HepG2 (cell line): ENCODE data around the gene ABTB2. TPM values are rescaled to one million over a fixed set of nuclear protein-coding genes. Genes with fewer than 3 reads are reported as not detected.

ENCODE experiments used
- BCL6 ChIP-seq: IDR thresholded peaks from 2 replicates; pipeline ENCODE4 v1.6.1; 2016; ENCODE audit warnings: missing genetic modification reagents, missing compliant biosample characterization
- HMGXB4 ChIP-seq, 2 experiments: sonication (generic) in 1 of 2; formaldehyde crosslinking in 1 of 2; IDR thresholded peaks; 2 replicates each; pipeline versions ENCODE4 v1.4.0 to v1.6.1; 2018 to 2020; ENCODE audit warnings: missing genetic modification reagents in 2 of 2, borderline replicate concordance in 1 of 2, low read depth in 1 of 2, mild to moderate bottlenecking in 1 of 2, missing biosample characterization in 1 of 2
- JUN ChIP-seq: sonication (generic); formaldehyde crosslinking; IDR thresholded peaks from 2 replicates; pipeline ENCODE4 v1.4.0; 2020; ENCODE audit warnings: mild to moderate bottlenecking, missing genetic modification reagents
- MATR3 ChIP-seq: sonication (generic); formaldehyde crosslinking; IDR thresholded peaks from 2 replicates; pipeline ENCODE4 v1.4.0; 2020; ENCODE audit warnings: missing genetic modification reagents
- NFRKB ChIP-seq: fragments of 450-650 bp; IDR thresholded peaks from 2 replicates; pipeline ENCODE4 v1.6.1; 2017
- NFYB ChIP-seq: sonication (generic); formaldehyde crosslinking; IDR thresholded peaks from 2 replicates; pipeline ENCODE4 v1.4.0; 2020; ENCODE audit warnings: missing genetic modification reagents
- NR1H2 ChIP-seq: sonication (generic); formaldehyde crosslinking; IDR thresholded peaks from 2 replicates; pipeline ENCODE4 v1.8.1; 2022; ENCODE audit warnings: low read depth, missing genetic modification reagents, borderline replicate concordance
- PAWR ChIP-seq: sonication (generic); formaldehyde crosslinking; IDR thresholded peaks from 2 replicates; pipeline ENCODE4 v1.4.0; 2020; ENCODE audit warnings: missing genetic modification reagents, mild to moderate bottlenecking, borderline replicate concordance
- REL ChIP-seq: sonication (generic); formaldehyde crosslinking; conservative IDR thresholded peaks from 2 replicates; pipeline ENCODE4 v1.8.0; 2022; ENCODE audit warnings: mild to moderate bottlenecking, missing genetic modification reagents, moderate library complexity
- REPIN1 ChIP-seq: sonication (generic); formaldehyde crosslinking; IDR thresholded peaks from 2 replicates; pipeline ENCODE4 v1.8.0; 2022; ENCODE audit warnings: missing genetic modification reagents, low read depth, mild to moderate bottlenecking, borderline replicate concordance
- RFXANK ChIP-seq: IDR thresholded peaks from 2 replicates; pipeline ENCODE4 v1.6.1; 2016
- SNAPC2 ChIP-seq: sonication (generic); formaldehyde crosslinking; IDR thresholded peaks from 2 replicates; pipeline ENCODE4 v1.8.1; 2022; ENCODE audit warnings: mild to moderate bottlenecking, missing genetic modification reagents
- TAF15 ChIP-seq: fragments of 200-400 bp; formaldehyde crosslinking; IDR thresholded peaks from one replicate; pipeline ENCODE4 v1.6.1; 2018; ENCODE audit warnings: mild to moderate bottlenecking, low read depth, low read length; ENCODE audit not compliant: poor library complexity, severe bottlenecking
- TRAFD1 ChIP-seq: sonication (generic); formaldehyde crosslinking; IDR thresholded peaks from 2 replicates; pipeline ENCODE4 v1.5.1; 2020; ENCODE audit warnings: missing genetic modification reagents, mild to moderate bottlenecking, borderline replicate concordance
- TSC22D2 ChIP-seq: sonication (generic); formaldehyde crosslinking; IDR thresholded peaks from 2 replicates; pipeline ENCODE4 v1.5.1; 2020; ENCODE audit warnings: missing genetic modification reagents, mild to moderate bottlenecking, borderline replicate concordance
- ZBTB2 ChIP-seq: sonication (generic); formaldehyde crosslinking; IDR thresholded peaks from 2 replicates; pipeline ENCODE4 v1.8.0; 2022; ENCODE audit warnings: low read depth, missing genetic modification reagents
- ZNF564 ChIP-seq: sonication (generic); formaldehyde crosslinking; IDR thresholded peaks from 2 replicates; pipeline ENCODE4 v1.8.1; 2023; ENCODE audit warnings: mild to moderate bottlenecking, missing genetic modification reagents
- ZNF691 ChIP-seq: sonication (generic); formaldehyde crosslinking; IDR thresholded peaks from 2 replicates; pipeline ENCODE4 v1.4.0; 2020; ENCODE audit warnings: missing genetic modification reagents, low read depth, mild to moderate bottlenecking, borderline replicate concordance
- ZNF777 ChIP-seq: sonication (generic); formaldehyde crosslinking; IDR thresholded peaks from 2 replicates; pipeline ENCODE4 v1.4.0; 2020; ENCODE audit warnings: missing genetic modification reagents
- polyA plus RNA-seq, 8 experiments: library from polyadenylated mRNA; depleted of rRNA in 3 of 8; stranded (reverse) in 7 of 8; unstranded in 1 of 8; fragments of >200 nt; fragmentation: Illumina TruSeq in 4 of 8; extraction: Trizol in 4 of 8; gene quantifications; 2 replicates each; pipeline versions ENCODE4 v1.2.1 to v1.2.3, GENCODE V29; 2011 to 2016; ENCODE audit warnings: low read depth in 4 of 8, missing spikeins in 1 of 8, mixed read lengths in 1 of 8; ENCODE audit not compliant: insufficient read depth in 1 of 8
- total RNA-seq, 5 experiments: library from RNA; depleted of rRNA; stranded (reverse); fragments of >200 nt; fragmentation: Illumina TruSeq; extraction: Trizol; gene quantifications; 2 replicates each; pipeline ENCODE4 v1.2.3, GENCODE V29; 2016; ENCODE audit warnings: low read depth in 1 of 5
- TF ChIP-seq, protein P1 (sequence below): sonication (generic); formaldehyde crosslinking; IDR thresholded peaks from 2 replicates; pipeline ENCODE4 v1.8.0; 2022; ENCODE audit warnings: mild to moderate bottlenecking, missing genetic modification reagents, borderline replicate concordance
- TF ChIP-seq, protein P2 (sequence below): sonication (generic); formaldehyde crosslinking; IDR thresholded peaks from 2 replicates; pipeline ENCODE4 v1.4.0; 2020; ENCODE audit warnings: missing genetic modification reagents

The ABTB2 gene
- total and polyA plus RNA-seq, 2 of the 13 experiments (the other 11 are each of a cell fraction or from before 2014, with no cell fraction given), result 5.1 to 15.4 TPM

DNA sequence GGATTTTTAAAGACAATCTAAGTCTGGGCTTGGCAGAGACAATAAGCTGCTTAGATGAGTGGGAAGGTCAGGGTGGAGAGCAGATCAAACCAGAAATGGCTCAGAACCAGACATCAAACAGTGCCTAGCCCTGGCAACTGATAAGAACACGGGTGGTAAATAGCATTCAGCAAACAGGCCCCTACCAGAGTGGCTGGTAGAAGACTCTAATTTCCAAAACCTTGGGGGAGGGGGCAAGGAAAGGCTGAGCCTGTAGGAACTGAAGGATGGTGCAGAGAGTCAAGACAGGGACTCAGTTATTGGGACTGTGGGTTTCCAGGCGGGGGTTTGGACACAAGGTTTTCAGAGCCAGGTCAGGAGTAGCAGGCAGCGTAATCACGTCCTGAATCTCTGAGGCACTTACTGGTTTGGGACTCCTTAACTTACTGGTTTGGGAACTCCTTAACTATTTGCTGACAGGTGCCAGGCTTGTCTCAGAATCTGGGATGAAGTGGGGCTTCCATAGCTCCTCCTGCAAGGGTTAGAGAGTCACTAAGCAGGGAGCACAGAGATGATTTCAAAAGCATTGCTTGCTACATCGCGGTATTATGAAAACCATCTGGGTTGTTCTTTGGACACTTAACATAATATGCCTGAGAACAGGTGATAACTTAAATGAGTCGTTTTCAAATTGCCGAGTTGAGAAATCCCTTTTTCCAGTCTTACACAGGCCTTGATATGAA lies 5.7 kb upstream of the ABTB2 start (continued):
- TF ChIP-seq ZBTB2 (CRISPR knock-in tag) (no peak), MATR3 (no peak), PAWR (CRISPR knock-in tag) (no peak), TSC22D2 (CRISPR knock-in tag) (no peak), TRAFD1 (CRISPR knock-in tag) (no peak), TAF15 (no peak), NFYB (CRISPR knock-in tag) (no peak), SNAPC2 (CRISPR knock-in tag) (0 out of 2 replicates have a peak, but pooled peaks have one; percentile 43), ZNF564 (CRISPR knock-in tag) (no peak), NFRKB (no peak), HMGXB4 (CRISPR knock-in tag; IDR thresholded peaks at IDR 0.05; ENCODE audit: borderline replicate concordance in 1 of 2, low read depth in 1 of 2) (no peak), REPIN1 (CRISPR knock-in tag) (no peak), JUN (CRISPR knock-in tag) (0 out of 2 replicates have a peak, but pooled peaks have one; percentile 14), ZNF777 (CRISPR knock-in tag) (no peak), RFXANK (CRISPR knock-in tag) (no peak), NR1H2 (CRISPR knock-in tag) (no peak), ZNF691 (CRISPR knock-in tag) (no peak), BCL6 (CRISPR knock-in tag) (peak; percentile 49; the same call in 1 of the 2 replicates), REL (CRISPR knock-in tag) (no peak)
- TF ChIP-seq, protein P1, sequence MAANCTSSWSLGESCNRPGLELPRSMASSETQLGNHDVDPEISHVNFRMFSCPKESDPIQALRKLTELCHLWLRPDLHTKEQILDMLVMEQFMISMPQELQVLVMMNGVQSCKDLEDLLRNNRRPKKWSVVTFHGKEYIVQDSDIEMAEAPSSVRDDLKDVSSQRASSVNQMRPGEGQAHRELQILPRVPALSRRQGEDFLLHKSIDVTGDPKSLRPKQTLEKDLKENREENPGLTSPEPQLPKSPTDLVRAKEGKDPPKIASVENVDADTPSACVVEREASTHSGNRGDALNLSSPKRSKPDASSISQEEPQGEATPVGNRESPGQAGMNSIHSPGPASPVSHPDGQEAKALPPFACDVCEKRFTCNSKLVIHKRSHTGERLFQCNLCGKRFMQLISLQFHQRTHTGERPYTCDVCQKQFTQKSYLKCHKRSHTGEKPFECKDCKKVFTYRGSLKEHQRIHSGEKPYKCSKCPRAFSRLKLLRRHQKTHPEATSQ (CRISPR knock-in tag), result no peak
- TF ChIP-seq, protein P2, sequence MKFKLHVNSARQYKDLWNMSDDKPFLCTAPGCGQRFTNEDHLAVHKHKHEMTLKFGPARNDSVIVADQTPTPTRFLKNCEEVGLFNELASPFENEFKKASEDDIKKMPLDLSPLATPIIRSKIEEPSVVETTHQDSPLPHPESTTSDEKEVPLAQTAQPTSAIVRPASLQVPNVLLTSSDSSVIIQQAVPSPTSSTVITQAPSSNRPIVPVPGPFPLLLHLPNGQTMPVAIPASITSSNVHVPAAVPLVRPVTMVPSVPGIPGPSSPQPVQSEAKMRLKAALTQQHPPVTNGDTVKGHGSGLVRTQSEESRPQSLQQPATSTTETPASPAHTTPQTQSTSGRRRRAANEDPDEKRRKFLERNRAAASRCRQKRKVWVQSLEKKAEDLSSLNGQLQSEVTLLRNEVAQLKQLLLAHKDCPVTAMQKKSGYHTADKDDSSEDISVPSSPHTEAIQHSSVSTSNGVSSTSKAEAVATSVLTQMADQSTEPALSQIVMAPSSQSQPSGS (CRISPR knock-in tag), result no peak
